WTC11 (cell line): ENCODE data around the gene ELMO1.

ENCODE experiments used
- ATF3 ChIP-seq: sonication (generic); formaldehyde crosslinking; conservative IDR thresholded peaks from 2 replicates; pipeline ENCODE4 v1.8.1; 2022; ENCODE audit warnings: mild to moderate bottlenecking, missing genetic modification reagents
- CTCF ChIP-seq: fragments of 200-600 bp; IDR thresholded peaks from 2 replicates; pipeline ENCODE4 v1.8.0; 2022; ENCODE audit warnings: antibody characterized with exemption
- FOXP4 ChIP-seq: sonication (generic); formaldehyde crosslinking; IDR thresholded peaks from 2 replicates; pipeline ENCODE4 v1.8.0; 2022; ENCODE audit warnings: mild to moderate bottlenecking, missing genetic modification reagents
- HMGXB4 ChIP-seq: sonication (generic); formaldehyde crosslinking; IDR thresholded peaks from 2 replicates; pipeline ENCODE4 v1.8.1; 2023; ENCODE audit warnings: mild to moderate bottlenecking, moderate library complexity, missing genetic modification reagents
- JUN ChIP-seq: sonication (generic); formaldehyde crosslinking; IDR thresholded peaks from 2 replicates; pipeline ENCODE4 v1.8.0; 2023; ENCODE audit warnings: mild to moderate bottlenecking, missing genetic modification reagents
- MAX ChIP-seq: sonication (generic); formaldehyde crosslinking; IDR thresholded peaks from 2 replicates; pipeline ENCODE4 v1.8.0; 2022; ENCODE audit warnings: mild to moderate bottlenecking, missing genetic modification reagents
- NR3C1 ChIP-seq: sonication (generic); formaldehyde crosslinking; conservative IDR thresholded peaks from 2 replicates; pipeline ENCODE4 v1.8.1; 2023; ENCODE audit warnings: low read depth, mild to moderate bottlenecking, missing genetic modification reagents
- ZNF138 ChIP-seq: sonication (generic); formaldehyde crosslinking; conservative IDR thresholded peaks from 2 replicates; pipeline ENCODE4 v1.8.1; 2022; ENCODE audit warnings: mild to moderate bottlenecking, moderate library complexity, missing genetic modification reagents
- ZNF416 ChIP-seq: fragments of 250-450 bp; sonication (Bioruptor Pico); IDR thresholded peaks from 2 replicates; pipeline ENCODE4 v1.9.0; 2021; ENCODE audit warnings: mild to moderate bottlenecking, inconsistent platforms

GRCh38 chr7:37224746-37225145, 223.9 kb downstream of the ELMO1 start:
- TF ChIP-seq HMGXB4 (CRISPR knock-in tag) (no peak), CTCF (no peak), ZNF138 (no peak), JUN (CRISPR knock-in tag) (no peak), NR3C1 (CRISPR knock-in tag) (no peak), ZNF416 (no peak), FOXP4 (CRISPR knock-in tag) (no peak), ATF3 (no peak), MAX (CRISPR knock-in tag) (no peak)
